HEK293 (cell line): ENCODE data around the gene GMDS.

Source experiments
- CTCF ChIP-seq: fragments of 450-650 bp; formaldehyde crosslinking; IDR thresholded peaks from 2 replicates; pipeline ENCODE4 v1.5.1; 2016; ENCODE audit warnings: missing biosample characterization, missing genetic modification characterization
- FEZF1 ChIP-seq: fragments of 450-650 bp; formaldehyde crosslinking; IDR thresholded peaks from 2 replicates; pipeline ENCODE4 v1.5.1; 2016; ENCODE audit warnings: missing biosample characterization, missing genetic modification characterization
- ZBTB17 ChIP-seq: fragments of 450-650 bp; formaldehyde crosslinking; IDR thresholded peaks from 2 replicates; pipeline ENCODE4 v1.5.1; 2016; ENCODE audit warnings: missing biosample characterization, missing genetic modification characterization
- ZNF837 ChIP-seq: fragments of 450-650 bp; formaldehyde crosslinking; IDR thresholded peaks from 2 replicates; pipeline ENCODE4 v1.5.1; 2016; ENCODE audit warnings: missing biosample characterization, missing genetic modification characterization
- TF ChIP-seq, protein P1 (sequence below): fragments of 450-650 bp; formaldehyde crosslinking; optimal IDR thresholded peaks from 2 replicates; pipeline ENCODE3; 2016; ENCODE audit warnings: missing biosample characterization, mild to moderate bottlenecking, missing genetic modification characterization

- TF ChIP-seq, protein P1, sequence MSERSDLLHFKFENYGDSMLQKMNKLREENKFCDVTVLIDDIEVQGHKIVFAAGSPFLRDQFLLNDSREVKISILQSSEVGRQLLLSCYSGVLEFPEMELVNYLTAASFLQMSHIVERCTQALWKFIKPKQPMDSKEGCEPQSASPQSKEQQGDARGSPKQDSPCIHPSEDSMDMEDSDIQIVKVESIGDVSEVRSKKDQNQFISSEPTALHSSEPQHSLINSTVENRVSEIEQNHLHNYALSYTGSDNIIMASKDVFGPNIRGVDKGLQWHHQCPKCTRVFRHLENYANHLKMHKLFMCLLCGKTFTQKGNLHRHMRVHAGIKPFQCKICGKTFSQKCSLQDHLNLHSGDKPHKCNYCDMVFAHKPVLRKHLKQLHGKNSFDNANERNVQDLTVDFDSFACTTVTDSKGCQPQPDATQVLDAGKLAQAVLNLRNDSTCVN: no peak
- TF ChIP-seq CTCF (tag by site-specific recombination) (no peak), ZNF837 (no peak), ZBTB17 (tag by site-specific recombination) (no peak), FEZF1 (no peak)
Measured at GRCh38 chr6:1611322-1611571, 634.2 kb downstream of the GMDS start.
